HG03442 (cell line): ENCODE results near the gene S100A3.
"Not testable (repeated sequence)": the region's sequence is repeated elsewhere in the genome, so short reads cannot be mapped to it uniquely, and the experiment has no call there.

Source experiments
- ATAC-seq: cut with Tn5 transposase; IDR thresholded peaks from one replicate; pipeline ENCODE4 v1.9.1; 2021; ENCODE audit warnings: mild to moderate bottlenecking, moderate library complexity; ENCODE audit not compliant: unreplicated experiment

S100A3 gene, protein sequence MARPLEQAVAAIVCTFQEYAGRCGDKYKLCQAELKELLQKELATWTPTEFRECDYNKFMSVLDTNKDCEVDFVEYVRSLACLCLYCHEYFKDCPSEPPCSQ

DNA sequence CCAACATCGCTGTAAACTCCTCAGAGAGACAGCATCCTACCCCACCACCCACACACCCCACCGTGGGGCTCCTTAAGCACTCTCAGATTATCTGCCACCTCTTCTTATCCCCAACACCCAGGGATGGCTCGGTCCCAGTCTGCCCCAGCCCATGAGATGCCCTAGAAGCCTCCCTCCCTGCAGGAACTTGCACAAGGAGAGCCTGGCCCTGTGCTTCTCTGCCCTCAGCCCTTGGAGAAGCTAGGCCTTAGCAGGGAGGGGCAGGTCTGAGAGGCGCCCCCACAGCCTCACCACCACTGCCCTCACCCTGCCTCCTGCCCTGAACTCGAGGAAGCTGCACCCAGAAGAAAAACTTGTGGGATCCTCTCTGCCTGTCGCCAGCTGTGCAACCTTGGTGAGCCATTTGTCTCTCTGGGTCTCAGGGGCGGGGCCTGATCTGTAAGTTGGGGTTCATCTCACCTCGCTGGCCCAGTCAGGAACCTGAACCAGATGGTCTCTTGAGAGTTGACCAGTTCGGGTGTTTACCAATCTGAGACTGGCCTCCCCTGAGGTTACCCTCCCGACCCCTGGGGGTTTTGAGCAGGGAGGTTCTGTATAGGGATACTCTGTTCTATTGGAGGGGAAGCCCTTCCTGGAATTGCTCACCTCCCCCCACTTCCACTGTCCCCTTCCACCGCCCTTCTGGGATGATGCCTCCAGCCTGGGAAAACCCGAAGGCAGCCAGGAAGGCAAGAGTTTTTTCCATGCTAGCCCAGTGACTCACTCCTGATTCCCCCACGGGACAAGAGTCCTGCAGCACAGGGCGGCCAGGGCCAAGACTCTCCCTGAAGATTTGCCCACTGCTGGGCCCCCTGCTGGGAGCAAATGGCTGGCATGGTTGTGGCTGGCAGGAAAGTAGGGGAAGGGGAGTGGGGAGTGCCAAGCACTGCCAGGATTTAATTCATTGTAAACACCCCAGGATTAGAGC is at the start of gene S100A3:
S100A3 (minus strand) TSS at position 537 of the 967 bp plus-strand sequence. CDS start 773 bp downstream, outside the sequence.
- ATAC-seq, result no peak

- ATAC-seq, result peak; percentile 93
These were observed 49.5 kb upstream of the S100A3 start for GRCh38 chr1:153598309-153599172.

GRCh38 chr1:153597206-153597605 is 48.1 kb upstream of the S100A3 start:
- no peak for ATAC-seq

DNA sequence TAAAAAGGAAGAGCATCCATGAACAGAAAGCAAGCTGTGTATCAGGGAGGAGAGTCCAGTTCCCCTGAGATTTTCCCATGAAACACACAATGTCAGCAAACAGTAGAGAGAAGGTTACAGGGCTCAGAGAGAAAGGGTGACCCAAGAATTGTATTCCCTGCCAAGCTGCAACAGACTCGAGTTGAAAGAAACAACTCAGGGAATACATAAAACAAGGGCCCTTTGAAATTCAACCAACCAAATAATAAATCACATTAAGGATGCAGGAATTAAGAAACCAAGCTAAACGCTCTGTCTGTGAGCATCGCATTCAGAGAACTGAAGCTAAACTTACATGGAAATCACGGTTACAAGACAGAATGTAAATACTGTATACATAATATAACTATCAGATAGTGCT is 43.7 kb upstream of the S100A3 start:
- ATAC-seq, result no peak

- no peak for ATAC-seq
These were observed 39.4 kb upstream of the S100A3 start for GRCh38 chr1:153588482-153588881.

- not testable (repeated sequence) for ATAC-seq
These were observed 39.0 kb upstream of the S100A3 start for GRCh38 chr1:153588033-153588432.

GRCh38 chr1:153587314-153587713 is 38.3 kb upstream of the S100A3 start:
- ATAC-seq, result no peak

- ATAC-seq, result no peak
These were observed 37.3 kb upstream of the S100A3 start for GRCh38 chr1:153586347-153586746.

DNA sequence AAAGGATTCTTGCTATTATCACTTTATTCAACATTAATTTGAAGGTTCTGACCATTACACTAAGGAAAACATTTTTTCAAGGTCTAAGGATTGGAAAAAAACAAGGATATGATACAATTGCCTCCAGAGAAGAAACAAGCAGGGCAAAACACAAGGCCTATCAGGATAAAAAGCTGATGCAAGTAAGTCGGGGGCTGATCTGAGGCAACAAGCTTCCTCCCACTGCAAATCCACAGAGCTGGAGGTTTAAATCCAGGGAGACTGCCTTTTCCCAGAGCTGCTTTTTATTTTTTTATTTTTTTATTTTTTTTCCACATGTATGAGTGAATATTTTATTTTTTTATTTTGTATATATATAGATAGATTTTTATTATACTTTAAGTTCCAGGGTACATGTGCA is 35.9 kb upstream of the S100A3 start:
- no peak for ATAC-seq

- no peak for ATAC-seq
These were observed 34.9 kb upstream of the S100A3 start for GRCh38 chr1:153583976-153584375.

- ATAC-seq, result not testable (repeated sequence)
These were observed 34.5 kb upstream of the S100A3 start for GRCh38 chr1:153583514-153583913.

GRCh38 chr1:153582836-153583235 is 33.8 kb upstream of the S100A3 start:
- not testable (repeated sequence) for ATAC-seq

DNA sequence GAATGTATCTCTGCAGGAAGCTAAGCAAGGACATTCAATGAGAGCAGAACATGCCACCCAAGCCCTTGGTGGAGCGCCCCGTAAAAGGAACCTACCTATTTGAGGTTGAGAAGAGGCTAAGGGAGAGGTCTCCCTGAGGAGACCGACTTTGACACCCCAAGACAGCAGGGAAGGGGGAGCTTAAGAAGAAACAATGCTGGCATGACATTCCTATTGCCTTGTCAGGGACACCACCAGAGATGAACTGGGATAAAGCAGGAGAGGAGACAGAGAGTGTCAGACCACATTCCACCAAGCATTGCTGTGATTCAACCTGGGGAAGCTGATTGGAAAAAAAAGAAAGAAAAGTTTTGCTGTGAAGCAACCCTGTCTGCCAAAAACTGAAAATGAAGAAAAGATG is 29.9 kb upstream of the S100A3 start:
- ATAC-seq, result no peak

GRCh38 chr1:153578490-153578889 is 29.4 kb upstream of the S100A3 start:
- ATAC-seq, result no peak

- no peak for ATAC-seq
These were observed 28.6 kb upstream of the S100A3 start for GRCh38 chr1:153577624-153578051.

- ATAC-seq, result no peak
These were observed 28.1 kb upstream of the S100A3 start for GRCh38 chr1:153577138-153577537.

GRCh38 chr1:153575497-153575896 is 26.4 kb upstream of the S100A3 start:
- not testable (repeated sequence) for ATAC-seq

DNA sequence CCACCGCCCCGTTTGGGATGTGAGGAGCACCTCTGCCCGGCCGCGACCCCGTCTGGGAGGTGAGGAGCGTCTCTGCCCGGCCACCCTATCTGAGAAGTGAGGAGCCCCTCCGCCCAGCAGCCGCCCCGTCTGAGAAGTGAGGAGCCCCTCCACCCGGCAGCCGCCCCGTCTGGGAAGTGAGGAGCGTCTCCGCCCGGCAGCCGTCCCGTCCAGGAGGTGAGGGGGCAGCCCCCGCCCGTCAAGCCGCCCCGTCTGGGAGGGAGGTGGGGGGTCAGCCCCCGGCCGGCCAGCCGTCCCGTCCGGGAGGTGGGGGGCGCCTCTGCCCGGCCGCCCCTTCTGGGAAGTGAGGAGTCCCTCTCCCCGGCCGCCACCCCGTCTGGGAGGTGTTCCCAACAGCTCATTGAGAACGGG is 26.0 kb upstream of the S100A3 start:
- not testable (repeated sequence) for ATAC-seq

DNA sequence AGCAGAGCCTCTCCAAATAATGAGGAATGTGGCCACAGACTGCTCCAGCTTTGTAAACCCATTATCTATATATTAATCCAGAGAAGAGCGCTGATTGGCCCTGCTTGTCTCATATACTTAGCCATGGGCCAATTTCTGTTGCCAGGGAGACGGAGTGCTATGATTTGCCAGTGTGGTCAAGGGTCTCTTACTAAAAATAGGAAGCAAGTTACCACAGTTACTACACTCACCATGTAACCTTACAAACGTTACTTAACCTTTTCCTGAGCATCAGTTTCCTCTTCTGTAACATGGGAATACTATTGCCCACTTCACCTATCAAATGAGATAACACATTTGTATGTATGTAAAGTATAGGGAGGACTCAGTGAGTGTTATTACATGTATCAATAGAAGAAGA is 24.3 kb upstream of the S100A3 start:
- ATAC-seq, result no peak

GRCh38 chr1:153572569-153573015 is 23.5 kb upstream of the S100A3 start:
- no peak for ATAC-seq

DNA sequence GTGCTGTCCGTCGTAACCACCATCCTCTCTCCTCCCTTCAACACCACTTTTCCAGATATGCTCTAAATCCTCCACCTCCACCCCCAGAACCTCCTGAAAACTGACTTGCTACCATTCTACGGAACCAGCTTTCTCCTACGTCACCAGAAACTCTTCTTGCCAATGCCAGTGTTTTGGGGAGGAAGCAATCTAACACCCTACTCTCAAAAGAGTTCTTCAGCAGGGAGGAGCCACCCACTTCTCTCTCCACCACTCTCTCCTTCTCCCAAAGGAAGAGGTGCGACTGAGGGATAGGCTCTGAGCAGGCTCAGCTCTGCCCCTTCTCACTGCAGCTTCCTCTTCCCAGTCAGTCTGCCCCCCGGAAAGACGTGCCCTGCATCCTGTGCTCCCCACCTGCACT is 22.6 kb upstream of the S100A3 start:
- ATAC-seq, result no peak
